ENCODE measurements around the gene PPP1R26. TPM values are rescaled to one million over a fixed set of nuclear protein-coding genes. Genes with fewer than 3 reads are reported as not detected.

Gene PPP1R26
- total RNA-seq, 4 donors from 2014 or later: 5.4 to 10.9 (median 8.3) TPM

DNA sequence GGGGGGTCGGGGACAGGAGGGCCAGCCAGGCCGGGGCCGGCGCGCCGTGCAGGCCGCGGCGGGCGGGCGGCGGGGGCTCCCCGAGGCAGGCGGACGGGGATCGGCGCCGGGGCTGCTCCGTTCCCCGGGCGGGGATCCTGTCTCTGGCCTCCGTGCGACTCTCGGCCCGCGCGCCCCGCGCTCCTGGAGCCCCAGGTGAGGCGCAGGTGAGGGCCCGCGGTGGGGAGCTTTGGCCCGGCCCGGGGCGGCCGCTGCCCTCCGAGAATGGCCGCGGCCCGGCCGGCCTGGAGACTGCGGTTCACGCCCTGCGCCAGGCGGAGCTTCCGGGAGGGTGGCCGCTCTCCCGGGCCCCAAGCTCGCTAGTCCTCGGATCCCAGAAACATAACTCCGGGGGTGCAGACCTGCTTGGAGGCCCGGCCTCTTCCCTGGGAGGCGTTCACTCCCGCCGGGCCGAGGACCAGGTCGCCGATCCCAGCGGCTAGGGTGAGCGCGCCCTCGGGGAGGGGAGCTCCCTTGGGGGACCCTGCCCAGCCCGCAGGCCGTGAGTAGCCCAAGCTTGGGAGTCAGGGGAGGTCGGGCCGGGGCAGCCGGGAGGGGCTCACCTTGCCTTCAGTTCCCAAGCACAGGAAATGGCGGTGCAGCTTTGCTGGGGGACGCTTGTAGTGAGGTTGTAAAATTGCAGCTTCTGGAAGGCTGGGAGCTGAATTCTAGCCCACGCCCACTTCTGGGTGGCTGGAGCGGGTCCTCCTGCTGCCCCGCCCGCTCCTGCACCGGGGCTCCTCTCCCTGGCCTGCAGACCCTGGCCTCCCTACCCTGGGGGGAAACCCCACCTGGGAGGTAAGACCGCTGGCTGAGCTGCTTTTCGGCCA, 723 bp downstream of the PPP1R26 start:
- Histone ChIP-seq H3K27ac (peak overlapping the region; percentile 42 to 86 (median 65)), H3K36me3 (peaks cover 0 to 21% (median 4%) of the 10 kb centered on the region in 3 donors), H3K4me3 (peak overlapping the region; percentile 56 to 95 (median 82)), H3K4me1 (peaks cover 0 to 28% (median 13%) of the 10 kb centered on the region in 3 donors), H3K9me3 (no peaks in the 10 kb centered on the region), H3K27me3 (no peaks in the 10 kb centered on the region)
- no peak for DNase-seq
- TF ChIP-seq, protein P1, sequence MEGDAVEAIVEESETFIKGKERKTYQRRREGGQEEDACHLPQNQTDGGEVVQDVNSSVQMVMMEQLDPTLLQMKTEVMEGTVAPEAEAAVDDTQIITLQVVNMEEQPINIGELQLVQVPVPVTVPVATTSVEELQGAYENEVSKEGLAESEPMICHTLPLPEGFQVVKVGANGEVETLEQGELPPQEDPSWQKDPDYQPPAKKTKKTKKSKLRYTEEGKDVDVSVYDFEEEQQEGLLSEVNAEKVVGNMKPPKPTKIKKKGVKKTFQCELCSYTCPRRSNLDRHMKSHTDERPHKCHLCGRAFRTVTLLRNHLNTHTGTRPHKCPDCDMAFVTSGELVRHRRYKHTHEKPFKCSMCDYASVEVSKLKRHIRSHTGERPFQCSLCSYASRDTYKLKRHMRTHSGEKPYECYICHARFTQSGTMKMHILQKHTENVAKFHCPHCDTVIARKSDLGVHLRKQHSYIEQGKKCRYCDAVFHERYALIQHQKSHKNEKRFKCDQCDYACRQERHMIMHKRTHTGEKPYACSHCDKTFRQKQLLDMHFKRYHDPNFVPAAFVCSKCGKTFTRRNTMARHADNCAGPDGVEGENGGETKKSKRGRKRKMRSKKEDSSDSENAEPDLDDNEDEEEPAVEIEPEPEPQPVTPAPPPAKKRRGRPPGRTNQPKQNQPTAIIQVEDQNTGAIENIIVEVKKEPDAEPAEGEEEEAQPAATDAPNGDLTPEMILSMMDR (IDR thresholded peaks at IDR 0.05): no peak
- no peak for TF ChIP-seq POLR2A (IDR thresholded peaks at IDR 0.05)
- intact Hi-C loops (cut with DNase I): no loop called here
- WGBS, 2 donors: 0% methylated on average over 2 of the region's 76 CpGs; no CpG with 5 or more reads in 1 of the 2 donors

DNA sequence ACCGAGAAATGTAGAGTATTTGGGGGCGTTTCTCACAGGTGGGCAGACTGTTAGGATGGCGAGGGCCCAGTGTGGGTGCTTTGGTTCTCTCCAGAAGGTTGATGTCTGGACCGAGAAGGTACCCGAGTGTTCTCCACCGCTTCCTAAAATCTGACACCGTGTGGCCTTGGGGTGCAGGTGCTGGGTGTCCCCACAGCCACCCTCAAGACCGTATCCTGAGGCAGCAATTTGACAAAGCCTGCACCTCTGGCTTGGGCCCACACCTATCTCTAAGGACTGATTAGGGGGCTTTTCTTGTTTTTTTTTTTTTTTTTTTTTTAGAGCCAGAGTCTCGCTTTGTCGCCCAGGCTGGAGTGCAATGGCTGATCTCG, 1.3 kb downstream of the PPP1R26 start:
- H3K27me3 ChIP-seq: no peaks in the 10 kb centered on the region
- H3K9me3 ChIP-seq: no peaks in the 10 kb centered on the region
- peaks cover 0 to 28% (median 13%) of the 10 kb centered on the region in 3 donors for H3K4me1 ChIP-seq
- TF ChIP-seq, protein P1 (IDR thresholded peaks at IDR 0.05): peak in 2 of 6 experiments; percentile 11 to 24
- no peak for TF ChIP-seq POLR2A (IDR thresholded peaks at IDR 0.05)
- WGBS, 2 donors: 35 to 52% methylated on average over 7 to 10 of the region's 11 CpGs
- no peak for DNase-seq
- intact Hi-C loops (cut with DNase I): no loop called here
- H3K4me3 ChIP-seq: peak overlapping the region; percentile 56 to 95 (median 82)
- peaks cover 5 to 27% (median 10%) of the 10 kb centered on the region in 3 donors for H3K36me3 ChIP-seq
- H3K27ac ChIP-seq: peak overlapping the region in 1 of 4 donors; percentile 73

DNA sequence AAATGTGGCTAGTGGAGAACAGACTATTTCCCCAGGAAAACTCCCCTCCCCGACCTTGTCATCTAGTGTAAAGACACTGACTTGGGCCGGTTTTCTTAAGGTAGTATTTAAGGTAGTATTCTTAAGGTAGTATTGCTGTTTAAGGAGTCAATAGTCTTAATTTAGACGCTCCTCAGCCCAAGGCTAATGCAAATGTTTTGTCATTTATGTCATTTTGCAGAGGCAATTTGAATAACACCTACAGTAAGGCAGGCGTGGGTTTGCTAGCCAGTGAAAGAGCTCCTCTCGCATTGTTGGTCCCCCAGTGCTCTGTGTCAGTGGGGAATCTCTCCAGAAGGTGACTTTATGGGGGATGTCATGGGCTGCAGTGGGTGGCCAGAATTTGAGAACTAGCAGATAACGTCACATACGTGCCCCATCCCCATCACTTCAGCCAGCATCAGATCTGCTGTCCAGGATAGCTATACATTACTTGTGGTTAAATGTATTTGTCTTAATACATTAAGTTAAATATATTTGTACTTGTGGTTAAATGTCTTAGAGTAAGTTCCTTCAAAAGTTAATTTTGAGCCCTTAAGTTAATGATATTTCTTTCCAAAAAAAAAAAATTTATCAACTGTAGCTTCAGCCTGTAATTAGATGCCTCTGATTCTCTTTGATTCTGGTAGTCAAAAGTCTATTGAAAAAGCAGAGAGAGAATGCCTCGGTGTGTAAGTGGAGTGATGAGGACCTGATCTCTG, 2.6 kb downstream of the PPP1R26 start:
- Histone ChIP-seq H3K4me1 (peaks cover 0 to 28% (median 13%) of the 10 kb centered on the region in 3 donors), H3K36me3 (peaks cover 9 to 40% (median 16%) of the 10 kb centered on the region in 3 donors), H3K4me3 (no peak overlapping the region), H3K27me3 (no peaks in the 10 kb centered on the region), H3K9me3 (no peaks in the 10 kb centered on the region), H3K27ac (no peak overlapping the region)
- TF ChIP-seq POLR2A (IDR thresholded peaks at IDR 0.05): no peak
- TF ChIP-seq, protein P1 (IDR thresholded peaks at IDR 0.05): no peak
- no peak for DNase-seq
- 66 to 69% methylated on average over 8 of the region's 8 CpGs for WGBS, 2 donors
- intact Hi-C loops (cut with DNase I): no loop called here

DNA sequence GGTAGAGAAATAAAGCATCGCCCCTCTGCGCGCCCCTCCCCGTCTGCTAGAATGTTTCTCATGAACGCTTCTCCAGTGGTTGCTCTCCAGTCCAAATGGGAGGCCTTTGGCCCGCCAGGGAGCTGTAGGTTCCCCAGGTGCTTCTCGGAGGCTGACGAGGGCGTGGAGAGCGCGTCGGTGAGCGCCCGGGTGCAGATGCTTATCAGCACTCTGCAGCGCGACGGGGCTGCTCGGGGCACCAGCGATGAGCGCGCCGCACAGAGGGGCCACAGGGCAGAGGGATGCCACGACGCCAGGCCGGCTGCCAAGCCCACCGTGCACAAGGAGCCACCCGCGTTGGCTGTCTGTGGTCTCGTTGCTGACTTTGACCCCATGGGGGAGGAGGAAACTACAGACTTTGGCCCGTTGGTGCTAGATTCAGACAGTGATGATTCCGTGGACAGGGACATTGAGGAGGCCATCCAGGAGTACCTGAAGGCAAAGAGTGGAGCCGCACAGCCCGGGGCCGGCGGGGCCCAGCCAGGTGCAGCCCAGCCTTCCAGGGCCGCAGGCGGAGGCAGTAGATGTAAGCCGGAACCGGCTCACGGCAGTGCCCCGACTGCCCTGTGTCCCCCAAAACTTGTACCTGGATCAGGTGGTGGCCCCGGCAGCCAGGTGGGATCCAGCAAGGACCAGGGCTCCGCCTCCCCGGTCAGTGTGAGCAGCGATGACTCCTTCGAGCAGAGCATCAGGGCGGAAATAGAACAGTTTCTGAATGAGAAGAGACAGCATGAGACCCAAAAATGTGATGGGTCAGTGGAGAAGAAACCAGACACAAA, 5.1 kb downstream of the PPP1R26 start:
- no peak overlapping the region for H3K4me3 ChIP-seq

More for the DNA sequence above, 5.1 kb downstream of the PPP1R26 start:
- H3K4me1 ChIP-seq: peaks cover 0 to 16% (median 9%) of the 10 kb centered on the region in 3 donors
- no peak for DNase-seq
- peaks cover 16 to 65% (median 16%) of the 10 kb centered on the region in 3 donors for H3K36me3 ChIP-seq
- H3K27me3 ChIP-seq: no peaks in the 10 kb centered on the region
- intact Hi-C loops (cut with DNase I): no loop called here
- TF ChIP-seq, protein P1 (IDR thresholded peaks at IDR 0.05): no peak
- TF ChIP-seq POLR2A (IDR thresholded peaks at IDR 0.05): no peak
- H3K9me3 ChIP-seq: no peaks in the 10 kb centered on the region
- 60 to 97% methylated on average over 1 to 15 of the region's 47 CpGs for WGBS, 2 donors
- H3K27ac ChIP-seq: no peak overlapping the region

Data from esophagus squamous epithelium (tissue), 5 donors.